ENCODE results near the gene CLEC4M. TPM values are rescaled to one million over a fixed set of nuclear protein-coding genes. Genes with fewer than 3 reads are reported as not detected.
"Not testable (repeated sequence)": the region's sequence is repeated elsewhere in the genome, so short reads cannot be mapped to it uniquely, and the experiment has no call there.

CLEC4M gene
- total and polyA plus RNA-seq, 4 donors = 22.2 to 33.5 (median 32.9) TPM

DNA sequence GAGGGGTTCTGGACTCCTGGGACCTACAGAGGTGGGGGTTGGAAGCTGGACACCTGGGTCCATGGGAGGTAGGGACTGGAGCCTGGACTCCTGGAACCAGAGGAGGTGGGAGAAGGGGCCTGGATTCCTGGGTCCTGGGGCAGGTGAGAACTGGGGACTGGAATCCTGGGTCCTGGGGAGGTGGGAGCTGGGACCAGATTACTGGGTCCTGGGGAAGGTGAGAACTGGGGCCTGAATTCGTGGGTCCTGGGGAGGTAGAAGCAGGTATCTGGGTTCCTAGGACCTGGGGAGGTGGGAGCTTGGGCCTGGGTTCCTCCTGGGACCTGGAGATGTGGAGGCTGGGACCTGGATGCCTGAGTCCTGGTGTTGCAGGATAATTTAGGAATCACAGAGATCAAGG is 653 bp downstream of the CLEC4M start:
- DNase-seq (ENCODE audit: low spot score) = no peak
- Histone ChIP-seq H3K9me3 (ENCODE audit: control insufficient read depth in 4 of 4, low read length in 3 of 4) (peaks cover 0 to 3% (median under 1%) of the 10 kb centered on the region in 4 donors), H3K4me3 (ENCODE audit: low read depth in 1 of 3, low read length in 3 of 3) (peak overlapping the region in 1 of 3 donors; percentile 16), H3K4me1 (ENCODE audit: control insufficient read depth in 4 of 4, insufficient read depth in 4 of 4, low read length in 3 of 4) (no peaks in the 10 kb centered on the region), H3K27ac (ENCODE audit: low read depth in 1 of 2, low read length in 2 of 2) (no peak overlapping the region), H3K36me3 (ENCODE audit: control insufficient read depth in 4 of 4, insufficient read depth in 3 of 4, low read depth in 1 of 4, low read length in 3 of 4) (no peaks in the 10 kb centered on the region), H3K9ac (ENCODE audit: low read depth in 1 of 2, low read length in 2 of 2) (no peak overlapping the region), H3K27me3 (ENCODE audit: control insufficient read depth in 4 of 4, insufficient read depth in 4 of 4, low read length in 3 of 4) (no peaks in the 10 kb centered on the region)
- 37% methylated on average over 1 of the region's 1 CpG for WGBS
- no peak for TF ChIP-seq YY1 (IDR thresholded peaks at IDR 0.05)
- no peak for TF ChIP-seq JUND (IDR thresholded peaks at IDR 0.05)
- no peak for TF ChIP-seq EGR1 (IDR thresholded peaks at IDR 0.05; ENCODE audit: low read depth in 2 of 2)
- TF ChIP-seq, protein P1, sequence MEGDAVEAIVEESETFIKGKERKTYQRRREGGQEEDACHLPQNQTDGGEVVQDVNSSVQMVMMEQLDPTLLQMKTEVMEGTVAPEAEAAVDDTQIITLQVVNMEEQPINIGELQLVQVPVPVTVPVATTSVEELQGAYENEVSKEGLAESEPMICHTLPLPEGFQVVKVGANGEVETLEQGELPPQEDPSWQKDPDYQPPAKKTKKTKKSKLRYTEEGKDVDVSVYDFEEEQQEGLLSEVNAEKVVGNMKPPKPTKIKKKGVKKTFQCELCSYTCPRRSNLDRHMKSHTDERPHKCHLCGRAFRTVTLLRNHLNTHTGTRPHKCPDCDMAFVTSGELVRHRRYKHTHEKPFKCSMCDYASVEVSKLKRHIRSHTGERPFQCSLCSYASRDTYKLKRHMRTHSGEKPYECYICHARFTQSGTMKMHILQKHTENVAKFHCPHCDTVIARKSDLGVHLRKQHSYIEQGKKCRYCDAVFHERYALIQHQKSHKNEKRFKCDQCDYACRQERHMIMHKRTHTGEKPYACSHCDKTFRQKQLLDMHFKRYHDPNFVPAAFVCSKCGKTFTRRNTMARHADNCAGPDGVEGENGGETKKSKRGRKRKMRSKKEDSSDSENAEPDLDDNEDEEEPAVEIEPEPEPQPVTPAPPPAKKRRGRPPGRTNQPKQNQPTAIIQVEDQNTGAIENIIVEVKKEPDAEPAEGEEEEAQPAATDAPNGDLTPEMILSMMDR (IDR thresholded peaks at IDR 0.05; ENCODE audit: low read depth, low read length, missing input control) = no peak
- TF ChIP-seq, protein P2, sequence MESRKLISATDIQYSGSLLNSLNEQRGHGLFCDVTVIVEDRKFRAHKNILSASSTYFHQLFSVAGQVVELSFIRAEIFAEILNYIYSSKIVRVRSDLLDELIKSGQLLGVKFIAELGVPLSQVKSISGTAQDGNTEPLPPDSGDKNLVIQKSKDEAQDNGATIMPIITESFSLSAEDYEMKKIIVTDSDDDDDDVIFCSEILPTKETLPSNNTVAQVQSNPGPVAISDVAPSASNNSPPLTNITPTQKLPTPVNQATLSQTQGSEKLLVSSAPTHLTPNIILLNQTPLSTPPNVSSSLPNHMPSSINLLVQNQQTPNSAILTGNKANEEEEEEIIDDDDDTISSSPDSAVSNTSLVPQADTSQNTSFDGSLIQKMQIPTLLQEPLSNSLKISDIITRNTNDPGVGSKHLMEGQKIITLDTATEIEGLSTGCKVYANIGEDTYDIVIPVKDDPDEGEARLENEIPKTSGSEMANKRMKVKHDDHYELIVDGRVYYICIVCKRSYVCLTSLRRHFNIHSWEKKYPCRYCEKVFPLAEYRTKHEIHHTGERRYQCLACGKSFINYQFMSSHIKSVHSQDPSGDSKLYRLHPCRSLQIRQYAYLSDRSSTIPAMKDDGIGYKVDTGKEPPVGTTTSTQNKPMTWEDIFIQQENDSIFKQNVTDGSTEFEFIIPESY (IDR thresholded peaks at IDR 0.05) = no peak
- TF ChIP-seq RAD21 (IDR thresholded peaks at IDR 0.05) = no peak
- no peak for TF ChIP-seq NR2F2 (IDR thresholded peaks at IDR 0.05)
- TF ChIP-seq SP1 (IDR thresholded peaks at IDR 0.05) = no peak
- TF ChIP-seq, protein P3, sequence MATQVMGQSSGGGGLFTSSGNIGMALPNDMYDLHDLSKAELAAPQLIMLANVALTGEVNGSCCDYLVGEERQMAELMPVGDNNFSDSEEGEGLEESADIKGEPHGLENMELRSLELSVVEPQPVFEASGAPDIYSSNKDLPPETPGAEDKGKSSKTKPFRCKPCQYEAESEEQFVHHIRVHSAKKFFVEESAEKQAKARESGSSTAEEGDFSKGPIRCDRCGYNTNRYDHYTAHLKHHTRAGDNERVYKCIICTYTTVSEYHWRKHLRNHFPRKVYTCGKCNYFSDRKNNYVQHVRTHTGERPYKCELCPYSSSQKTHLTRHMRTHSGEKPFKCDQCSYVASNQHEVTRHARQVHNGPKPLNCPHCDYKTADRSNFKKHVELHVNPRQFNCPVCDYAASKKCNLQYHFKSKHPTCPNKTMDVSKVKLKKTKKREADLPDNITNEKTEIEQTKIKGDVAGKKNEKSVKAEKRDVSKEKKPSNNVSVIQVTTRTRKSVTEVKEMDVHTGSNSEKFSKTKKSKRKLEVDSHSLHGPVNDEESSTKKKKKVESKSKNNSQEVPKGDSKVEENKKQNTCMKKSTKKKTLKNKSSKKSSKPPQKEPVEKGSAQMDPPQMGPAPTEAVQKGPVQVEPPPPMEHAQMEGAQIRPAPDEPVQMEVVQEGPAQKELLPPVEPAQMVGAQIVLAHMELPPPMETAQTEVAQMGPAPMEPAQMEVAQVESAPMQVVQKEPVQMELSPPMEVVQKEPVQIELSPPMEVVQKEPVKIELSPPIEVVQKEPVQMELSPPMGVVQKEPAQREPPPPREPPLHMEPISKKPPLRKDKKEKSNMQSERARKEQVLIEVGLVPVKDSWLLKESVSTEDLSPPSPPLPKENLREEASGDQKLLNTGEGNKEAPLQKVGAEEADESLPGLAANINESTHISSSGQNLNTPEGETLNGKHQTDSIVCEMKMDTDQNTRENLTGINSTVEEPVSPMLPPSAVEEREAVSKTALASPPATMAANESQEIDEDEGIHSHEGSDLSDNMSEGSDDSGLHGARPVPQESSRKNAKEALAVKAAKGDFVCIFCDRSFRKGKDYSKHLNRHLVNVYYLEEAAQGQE (IDR thresholded peaks at IDR 0.05) = no peak

DNA sequence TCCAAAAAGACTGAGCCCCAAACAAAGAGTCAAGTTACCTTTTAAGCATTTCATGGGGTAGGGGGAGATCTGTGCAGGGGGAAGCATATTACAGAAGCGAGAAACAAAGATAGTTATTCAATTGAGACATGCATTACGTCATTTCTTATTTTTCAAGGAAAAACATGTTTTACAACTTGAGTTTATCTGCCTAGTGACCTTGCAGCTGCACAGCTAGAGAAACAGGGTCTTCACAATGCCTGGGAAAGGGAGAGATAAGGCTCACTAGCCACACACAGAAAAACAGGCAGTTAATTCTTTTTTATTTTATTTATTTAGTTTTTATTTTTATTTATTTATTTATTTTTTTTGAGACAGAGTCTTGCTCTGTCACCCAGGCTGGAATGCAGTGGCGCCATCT is 1.1 kb downstream of the CLEC4M start:
- DNase-seq (ENCODE audit: low spot score); H3K36me3 ChIP-seq (ENCODE audit: control insufficient read depth in 4 of 4, insufficient read depth in 3 of 4, low read depth in 1 of 4, low read length in 3 of 4); H3K4me3 ChIP-seq (ENCODE audit: low read depth in 1 of 3, low read length in 3 of 3); H3K4me1 ChIP-seq (ENCODE audit: control insufficient read depth in 4 of 4, insufficient read depth in 4 of 4, low read length in 3 of 4); H3K9me3 ChIP-seq (ENCODE audit: control insufficient read depth in 4 of 4, low read length in 3 of 4); H3K9ac ChIP-seq (ENCODE audit: low read depth in 1 of 2, low read length in 2 of 2); H3K27me3 ChIP-seq (ENCODE audit: control insufficient read depth in 4 of 4, insufficient read depth in 4 of 4, low read length in 3 of 4); H3K27ac ChIP-seq (ENCODE audit: low read depth in 1 of 2, low read length in 2 of 2): not testable (repeated sequence)
- WGBS = 49% methylated on average over 3 of the region's 3 CpGs

DNA sequence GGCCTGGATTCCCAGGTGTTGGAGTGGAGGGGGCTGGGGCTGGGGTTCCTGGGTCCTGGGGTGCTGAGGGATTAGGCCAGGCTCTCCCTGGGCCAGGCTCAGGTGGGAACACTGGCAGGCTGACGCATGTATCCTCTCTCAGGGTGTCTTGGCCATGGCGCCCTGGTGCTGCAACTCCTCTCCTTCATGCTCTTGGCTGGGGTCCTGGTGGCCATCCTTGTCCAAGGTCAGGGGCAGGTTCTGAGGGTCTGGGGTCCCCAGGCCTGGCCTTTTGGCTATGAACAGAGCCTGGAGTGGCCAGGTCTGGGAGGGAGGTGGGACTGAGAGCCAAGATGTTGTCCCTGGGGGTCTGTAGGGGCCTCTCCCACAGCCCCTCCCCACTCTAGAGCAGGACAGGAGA is 2.0 kb downstream of the CLEC4M start:
- not testable (repeated sequence) for H3K27ac ChIP-seq (ENCODE audit: low read depth in 1 of 2, low read length in 2 of 2); H3K27me3 ChIP-seq (ENCODE audit: control insufficient read depth in 4 of 4, insufficient read depth in 4 of 4, low read length in 3 of 4); DNase-seq (ENCODE audit: low spot score); H3K4me1 ChIP-seq (ENCODE audit: control insufficient read depth in 4 of 4, insufficient read depth in 4 of 4, low read length in 3 of 4); H3K9ac ChIP-seq (ENCODE audit: low read depth in 1 of 2, low read length in 2 of 2); H3K4me3 ChIP-seq (ENCODE audit: low read depth in 1 of 3, low read length in 3 of 3); H3K36me3 ChIP-seq (ENCODE audit: control insufficient read depth in 4 of 4, insufficient read depth in 3 of 4, low read depth in 1 of 4, low read length in 3 of 4); H3K9me3 ChIP-seq (ENCODE audit: control insufficient read depth in 4 of 4, low read length in 3 of 4)
- 82% methylated on average over 2 of the region's 2 CpGs for WGBS

Data from liver (tissue), 9 donors.